ENCODE results near the gene CNN2. TPM values are rescaled to one million over a fixed set of nuclear protein-coding genes. Genes with fewer than 3 reads are reported as not detected.

CNN2 gene
- total and polyA plus RNA-seq, 8 donors, result 20.4 to 73.8 (median 53.5) TPM

- TF ChIP-seq CTCF (IDR thresholded peaks at IDR 0.05), result no peak
- ATAC-seq, result no peak
- Histone ChIP-seq H3K9me3 (no peaks in the 10 kb centered on the region), H3K27ac (no peak overlapping the region), H3K4me1 (peaks cover 0 to 11% (median 4%) of the 10 kb centered on the region in 3 donors), H3K27me3 (no peaks in the 10 kb centered on the region), H3K36me3 (no peaks in the 10 kb centered on the region), H3K4me3 (no peak overlapping the region)
- DNase-seq, result peak in 1 of 6 donors; percentile 63
- no peak for FAIRE-seq
- WGBS, 2 donors, result 87 to 88% methylated on average over 15 of the region's 15 CpGs
- intact Hi-C loops (cut with DNase I), result loop anchor here in 2 of 3 donors (10.0 kb wide), 3 partner anchors 64 to 224 kb away; partner anchors contain the start of gene ARID3A (in 1 of the 2)
Observed at GRCh38 chr19:988510-988909, 37.9 kb upstream of the CNN2 start.

- TF ChIP-seq CTCF (IDR thresholded peaks at IDR 0.05), result no peak
- Histone ChIP-seq H3K4me3 (no peak overlapping the region), H3K4me1 (peaks cover 0 to 7% (median 4%) of the 10 kb centered on the region in 3 donors), H3K9me3 (no peaks in the 10 kb centered on the region), H3K36me3 (no peaks in the 10 kb centered on the region), H3K27ac (peak overlapping the region in 1 of 4 donors; percentile 33), H3K27me3 (no peaks in the 10 kb centered on the region)
- peak in 4 of 6 donors; percentile 12 to 64 (median 48) for DNase-seq
- WGBS, 2 donors, result 88 to 89% methylated on average over 17 to 25 of the region's 25 CpGs
- no peak for ATAC-seq
- intact Hi-C loops (cut with DNase I), result loop anchor here in 2 of 3 donors (10.0 kb wide), 3 partner anchors 65 to 225 kb away; partner anchors contain the start of gene ARID3A (in 1 of the 2)
- no peak for FAIRE-seq
Observed at GRCh38 chr19:989381-990081, 36.9 kb upstream of the CNN2 start.

GRCh38 chr19:990119-990571 lies 36.3 kb upstream of the CNN2 start:
- no peaks in the 10 kb centered on the region for H3K36me3 ChIP-seq
- no peak overlapping the region for H3K4me3 ChIP-seq
- DNase-seq (peak in 4 of 6 donors; percentile 50 to 78 (median 57)), FAIRE-seq (no peak), ATAC-seq (peak in 3 of 4 donors; percentile 16 to 44 (median 28))
- H3K9me3 ChIP-seq, result no peaks in the 10 kb centered on the region
- intact Hi-C loops (cut with DNase I), result no loop called here
- peaks cover 0 to 2% (median 0%) of the 10 kb centered on the region in 3 donors for H3K4me1 ChIP-seq
- TF ChIP-seq CTCF (IDR thresholded peaks at IDR 0.05), result no peak
- H3K27ac ChIP-seq, result peak overlapping the region in 2 of 4 donors; percentile 33 to 42
- no peaks in the 10 kb centered on the region for H3K27me3 ChIP-seq
- 64 to 75% methylated on average over 26 to 27 of the region's 27 CpGs for WGBS, 2 donors

- 86 to 87% methylated on average over 23 of the region's 23 CpGs for WGBS, 2 donors
- ATAC-seq (no peak), DNase-seq (peak in 3 of 6 donors; percentile 43 to 79 (median 57)), FAIRE-seq (no peak)
- peaks cover 0 to 2% (median 0%) of the 10 kb centered on the region in 4 donors for H3K27me3 ChIP-seq
- intact Hi-C loops (cut with DNase I), result no loop called here
- H3K27ac ChIP-seq, result peak overlapping the region in 2 of 4 donors; percentile 42 to 54
- no peak overlapping the region for H3K4me3 ChIP-seq
- H3K36me3 ChIP-seq, result no peaks in the 10 kb centered on the region
- no peaks in the 10 kb centered on the region for H3K4me1 ChIP-seq
- no peaks in the 10 kb centered on the region for H3K9me3 ChIP-seq
- TF ChIP-seq CTCF (IDR thresholded peaks at IDR 0.05), result no peak
Observed at GRCh38 chr19:990746-991145, 35.7 kb upstream of the CNN2 start.

All from pancreas (tissue), 10 donors.